ENCODE measurements around the gene HLA-DPA1.

- TF ChIP-seq REST (IDR thresholded peaks at IDR 0.05; ENCODE audit: low read depth) (peak; percentile 31; the same call in 1 of the 2 replicates), NFIC (IDR thresholded peaks at IDR 0.05) (no peak), EGR1 (IDR thresholded peaks at IDR 0.05) (no peak), CREB1 (IDR thresholded peaks at IDR 0.05; ENCODE audit: low read depth) (no peak), MAX (IDR thresholded peaks at IDR 0.05) (no peak), FOXM1 (IDR thresholded peaks at IDR 0.05; ENCODE audit: borderline replicate concordance, low read depth) (no peak), CEBPB (IDR thresholded peaks at IDR 0.05) (no peak), EP300 (IDR thresholded peaks at IDR 0.05; ENCODE audit: borderline replicate concordance) (no peak), TAF1 (IDR thresholded peaks at IDR 0.05; ENCODE audit: low read depth) (no peak), YY1 (IDR thresholded peaks at IDR 0.05; ENCODE audit: low read depth) (no peak), TEAD4 (IDR thresholded peaks at IDR 0.05) (no peak), RAD21 (IDR thresholded peaks at IDR 0.05; ENCODE audit: low read depth) (no peak)
- TF ChIP-seq, protein P1, sequence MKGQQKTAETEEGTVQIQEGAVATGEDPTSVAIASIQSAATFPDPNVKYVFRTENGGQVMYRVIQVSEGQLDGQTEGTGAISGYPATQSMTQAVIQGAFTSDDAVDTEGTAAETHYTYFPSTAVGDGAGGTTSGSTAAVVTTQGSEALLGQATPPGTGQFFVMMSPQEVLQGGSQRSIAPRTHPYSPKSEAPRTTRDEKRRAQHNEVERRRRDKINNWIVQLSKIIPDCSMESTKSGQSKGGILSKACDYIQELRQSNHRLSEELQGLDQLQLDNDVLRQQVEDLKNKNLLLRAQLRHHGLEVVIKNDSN (IDR thresholded peaks at IDR 0.05): no peak
These were observed 11.5 kb downstream of the HLA-DPA1 start for GRCh38 chr6:33061987-33062386.
